Activated CD8-positive, alpha-beta memory T cell treated with anti-CD3 and anti-CD28 coated beads, Interleukin-2, amount 10 ng/mL, durations not matched to agents 7 days and 5 days (primary cell): ENCODE data around the gene SLC4A8. TPM values are rescaled to one million over a fixed set of nuclear protein-coding genes. Genes with fewer than 3 reads are reported as not detected.
"Not testable (repeated sequence)": the region's sequence is repeated elsewhere in the genome, so short reads cannot be mapped to it uniquely, and the experiment has no call there.

Experiments
- ATAC-seq: fragments of 150-1000 bp; cut with Tn5 transposase; one replicate; pipeline ENCODE4 v1.10.0; 2021; ENCODE audit warnings: moderate library complexity
- CTCF ChIA-PET: fragments of 350-600 bp; sonication (Branson Sonifier 250); formaldehyde crosslinking; loops from one replicate; lab custom pipeline; 2021; ENCODE audit warnings: antibody characterized with exemption; lab: Charles Lee
- DNase-seq: peaks from one replicate; pipeline ENCODE4 v3.0.0-alpha.2; 2020
- H3K27ac Mint-ChIP-seq: one replicate; pipeline ENCODE4 v1.8.0; 2021; ENCODE audit warnings: mild to moderate bottlenecking, mixed read lengths
- H3K27me3 Mint-ChIP-seq: one replicate; pipeline ENCODE4 v1.8.0; 2021; ENCODE audit warnings: mixed read lengths
- H3K36me3 Mint-ChIP-seq: one replicate; pipeline ENCODE4 v1.8.0; 2021; ENCODE audit warnings: mild to moderate bottlenecking, mixed read lengths
- H3K4me1 Mint-ChIP-seq: one replicate; pipeline ENCODE4 v1.8.0; 2021; ENCODE audit warnings: mixed read lengths
- H3K4me3 Mint-ChIP-seq: one replicate; pipeline ENCODE4 v1.8.0; 2021; ENCODE audit warnings: mild to moderate bottlenecking, moderate library complexity, mixed read lengths
- H3K9me3 Mint-ChIP-seq: one replicate; pipeline ENCODE4 v1.8.0; 2022; ENCODE audit warnings: low read depth, mixed read lengths
- total RNA-seq, 2 experiments: library from RNA; stranded (reverse); gene quantifications; one replicate each; pipeline ENCODE4 v1.2.3, GENCODE V29; 2021

The SLC4A8 gene
- total RNA-seq, 2 experiments from 2014 or later = 9.1 to 9.2 TPM

GRCh38 chr12:51449580-51450246, 25.1 kb downstream of the SLC4A8 start:
- Mint-ChIP-seq H3K27me3 (no peaks in the 10 kb centered on the region), H3K4me1 (peaks cover 7% of the 10 kb centered on the region), H3K36me3 (no peaks in the 10 kb centered on the region), H3K4me3 (no peak overlapping the region), H3K27ac (no peak overlapping the region), H3K9me3 (no peaks in the 10 kb centered on the region)
- CTCF ChIA-PET = interaction anchor here (1.2 to 1.4 kb wide), 2 partner anchors 25 to 28 kb away, joined by 4 to 5 read pairs; partner anchors contain the start of gene SLC4A8
- no peak for ATAC-seq
- no peak for DNase-seq

GRCh38 chr12:51450333-51450732, 25.7 kb downstream of the SLC4A8 start:
- DNase-seq (no peak), ATAC-seq (no peak)
- Mint-ChIP-seq H3K4me1 (peaks cover 7% of the 10 kb centered on the region), H3K27ac (no peak overlapping the region), H3K4me3 (no peak overlapping the region), H3K36me3 (no peaks in the 10 kb centered on the region), H3K27me3 (no peaks in the 10 kb centered on the region), H3K9me3 (no peaks in the 10 kb centered on the region)
- CTCF ChIA-PET = no interaction called here

GRCh38 chr12:51450806-51451205, 26.2 kb downstream of the SLC4A8 start:
- H3K4me1 Mint-ChIP-seq = peaks cover 7% of the 10 kb centered on the region
- H3K27ac Mint-ChIP-seq = no peak overlapping the region
- CTCF ChIA-PET = no interaction called here
- no peaks in the 10 kb centered on the region for H3K9me3 Mint-ChIP-seq
- no peaks in the 10 kb centered on the region for H3K27me3 Mint-ChIP-seq
- no peaks in the 10 kb centered on the region for H3K36me3 Mint-ChIP-seq
- DNase-seq = no peak
- ATAC-seq = no peak
- no peak overlapping the region for H3K4me3 Mint-ChIP-seq

- ATAC-seq, H3K4me3 Mint-ChIP-seq, CTCF ChIA-PET: not testable (repeated sequence)
Measured at GRCh38 chr12:51454016-51454415, 29.4 kb downstream of the SLC4A8 start.

GRCh38 chr12:51455050-51455449, 30.4 kb downstream of the SLC4A8 start:
- H3K27me3 Mint-ChIP-seq, DNase-seq, ATAC-seq, H3K36me3 Mint-ChIP-seq, H3K9me3 Mint-ChIP-seq, CTCF ChIA-PET, H3K4me3 Mint-ChIP-seq, H3K4me1 Mint-ChIP-seq, H3K27ac Mint-ChIP-seq: not testable (repeated sequence)

More at GRCh38 chr12:51454016-51454415, 29.4 kb downstream of the SLC4A8 start:
- not testable (repeated sequence) for H3K4me1 Mint-ChIP-seq, H3K9me3 Mint-ChIP-seq, DNase-seq, H3K36me3 Mint-ChIP-seq, H3K27me3 Mint-ChIP-seq, H3K27ac Mint-ChIP-seq

GRCh38 chr12:51458635-51459034, 34.0 kb downstream of the SLC4A8 start:
- ATAC-seq (no peak), DNase-seq (no peak)
- Mint-ChIP-seq H3K9me3 (no peaks in the 10 kb centered on the region), H3K4me1 (no peaks in the 10 kb centered on the region), H3K36me3 (peaks cover 1% of the 10 kb centered on the region), H3K4me3 (no peak overlapping the region), H3K27me3 (no peaks in the 10 kb centered on the region), H3K27ac (no peak overlapping the region)
- CTCF ChIA-PET = interaction anchor here (0.9 kb wide), 1 partner anchor 10 kb away, joined by 3 read pairs; no protein-coding TSS in a partner anchor

- no peak for ATAC-seq
Measured at GRCh38 chr12:51460519-51460918, 35.9 kb downstream of the SLC4A8 start.

GRCh38 chr12:51465491-51465890, 40.9 kb downstream of the SLC4A8 start:
- no peak overlapping the region for H3K27ac Mint-ChIP-seq
- CTCF ChIA-PET = no interaction called here
- no peak overlapping the region for H3K4me3 Mint-ChIP-seq
- H3K36me3 Mint-ChIP-seq = peaks cover 1% of the 10 kb centered on the region
- no peaks in the 10 kb centered on the region for H3K27me3 Mint-ChIP-seq
- DNase-seq = no peak
- no peaks in the 10 kb centered on the region for H3K4me1 Mint-ChIP-seq
- ATAC-seq = no peak
- no peaks in the 10 kb centered on the region for H3K9me3 Mint-ChIP-seq

More at GRCh38 chr12:51460519-51460918, 35.9 kb downstream of the SLC4A8 start:
- Mint-ChIP-seq H3K4me1 (no peaks in the 10 kb centered on the region), H3K27me3 (no peaks in the 10 kb centered on the region), H3K9me3 (no peaks in the 10 kb centered on the region), H3K36me3 (peaks cover 1% of the 10 kb centered on the region), H3K27ac (no peak overlapping the region), H3K4me3 (no peak overlapping the region)
- CTCF ChIA-PET = no interaction called here
- DNase-seq = no peak

- no peak for ATAC-seq
- no peak for DNase-seq
- Mint-ChIP-seq H3K36me3 (peaks cover 6% of the 10 kb centered on the region), H3K9me3 (no peaks in the 10 kb centered on the region), H3K4me3 (no peak overlapping the region), H3K27me3 (no peaks in the 10 kb centered on the region), H3K27ac (no peak overlapping the region), H3K4me1 (peaks cover 15% of the 10 kb centered on the region)
- CTCF ChIA-PET = interaction anchor here (1.6 to 2.4 kb wide), 2 partner anchors 13 to 49 kb away, joined by 4 to 6 read pairs; no protein-coding TSS in a partner anchor
Measured at GRCh38 chr12:51470116-51470515, 45.5 kb downstream of the SLC4A8 start.

GRCh38 chr12:51471111-51471864, 46.7 kb downstream of the SLC4A8 start:
- DNase-seq = no peak
- H3K27me3 Mint-ChIP-seq = no peaks in the 10 kb centered on the region
- H3K36me3 Mint-ChIP-seq = peaks cover 6% of the 10 kb centered on the region
- no peaks in the 10 kb centered on the region for H3K9me3 Mint-ChIP-seq
- CTCF ChIA-PET = no interaction called here
- no peak for ATAC-seq
- no peak overlapping the region for H3K27ac Mint-ChIP-seq
- H3K4me1 Mint-ChIP-seq = peaks cover 19% of the 10 kb centered on the region
- no peak overlapping the region for H3K4me3 Mint-ChIP-seq

GRCh38 chr12:51472984-51473383, 48.4 kb downstream of the SLC4A8 start:
- Mint-ChIP-seq H3K9me3 (no peaks in the 10 kb centered on the region), H3K27me3 (no peaks in the 10 kb centered on the region), H3K27ac (no peak overlapping the region), H3K4me3 (no peak overlapping the region), H3K36me3 (peaks cover 6% of the 10 kb centered on the region), H3K4me1 (peaks cover 19% of the 10 kb centered on the region)
- CTCF ChIA-PET = interaction anchor here (1.0 to 1.6 kb wide), 2 partner anchors 8 to 52 kb away, joined by 3 to 4 read pairs; no protein-coding TSS in a partner anchor
- ATAC-seq (no peak), DNase-seq (no peak)

- ATAC-seq = peak; percentile 80
- no peaks in the 10 kb centered on the region for H3K9me3 Mint-ChIP-seq
- H3K27ac Mint-ChIP-seq = peak overlapping the region; percentile 31
- H3K27me3 Mint-ChIP-seq = no peaks in the 10 kb centered on the region
- no peak for DNase-seq
- peaks cover 6% of the 10 kb centered on the region for H3K36me3 Mint-ChIP-seq
- H3K4me3 Mint-ChIP-seq = no peak overlapping the region
- H3K4me1 Mint-ChIP-seq = peaks cover 19% of the 10 kb centered on the region
- CTCF ChIA-PET = interaction anchor here (1.6 kb wide), 1 partner anchor 53 kb away, joined by 4 read pairs; no protein-coding TSS in a partner anchor
Measured at GRCh38 chr12:51473947-51474346, 49.3 kb downstream of the SLC4A8 start.

- ATAC-seq (no peak), DNase-seq (no peak)
- peaks cover 9% of the 10 kb centered on the region for H3K36me3 Mint-ChIP-seq
- H3K4me1 Mint-ChIP-seq = peaks cover 23% of the 10 kb centered on the region
- no peaks in the 10 kb centered on the region for H3K27me3 Mint-ChIP-seq
- H3K27ac Mint-ChIP-seq = no peak overlapping the region
- no peak overlapping the region for H3K4me3 Mint-ChIP-seq
- CTCF ChIA-PET = interaction anchor here (1.1 kb wide), 1 partner anchor 51 kb away, joined by 3 read pairs; the partner anchor contains the start of gene SLC4A8
- no peaks in the 10 kb centered on the region for H3K9me3 Mint-ChIP-seq
Measured at GRCh38 chr12:51475543-51475942, 50.9 kb downstream of the SLC4A8 start.
